Central memory CD8-positive, alpha-beta T cell (primary cell): ENCODE measurements around the gene RPL10.

Source experiments
- ATAC-seq: fragments of 150-1000 bp; cut with Tn5 transposase; replicated peaks from 2 replicates; pipeline ENCODE4 v1.10.0; 2022; ENCODE audit warnings: mild to moderate bottlenecking, moderate FRiP score, moderate number of reproducible peaks; ENCODE audit not compliant: poor library complexity, severe bottlenecking; ENCODE audit errors: extremely low read depth
- DNase-seq, 2 donors: peaks; one replicate each; pipeline ENCODE4 v3.0.0; 2021; ENCODE audit warnings: low spot score in 2 of 2
- H3K27ac Mint-ChIP-seq: one replicate; pipeline ENCODE4 v1.8.0; 2022; ENCODE audit warnings: low read depth, mild to moderate bottlenecking, moderate library complexity, mixed read lengths
- H3K27me3 Mint-ChIP-seq: one replicate; pipeline ENCODE4 v1.8.0; 2022; ENCODE audit warnings: mixed read lengths
- H3K36me3 Mint-ChIP-seq: one replicate; pipeline ENCODE4 v1.8.0; 2022; ENCODE audit warnings: mild to moderate bottlenecking, moderate library complexity, mixed read lengths; ENCODE audit not compliant: insufficient read depth
- H3K4me1 Mint-ChIP-seq: one replicate; pipeline ENCODE4 v1.8.0; 2022; ENCODE audit warnings: mixed read lengths
- H3K4me3 Mint-ChIP-seq: one replicate; pipeline ENCODE4 v1.8.0; 2022; ENCODE audit warnings: mild to moderate bottlenecking, moderate library complexity, mixed read lengths
- H3K9me3 Mint-ChIP-seq: one replicate; pipeline ENCODE4 v1.8.0; 2022; ENCODE audit warnings: mixed read lengths

Gene RPL10

DNA sequence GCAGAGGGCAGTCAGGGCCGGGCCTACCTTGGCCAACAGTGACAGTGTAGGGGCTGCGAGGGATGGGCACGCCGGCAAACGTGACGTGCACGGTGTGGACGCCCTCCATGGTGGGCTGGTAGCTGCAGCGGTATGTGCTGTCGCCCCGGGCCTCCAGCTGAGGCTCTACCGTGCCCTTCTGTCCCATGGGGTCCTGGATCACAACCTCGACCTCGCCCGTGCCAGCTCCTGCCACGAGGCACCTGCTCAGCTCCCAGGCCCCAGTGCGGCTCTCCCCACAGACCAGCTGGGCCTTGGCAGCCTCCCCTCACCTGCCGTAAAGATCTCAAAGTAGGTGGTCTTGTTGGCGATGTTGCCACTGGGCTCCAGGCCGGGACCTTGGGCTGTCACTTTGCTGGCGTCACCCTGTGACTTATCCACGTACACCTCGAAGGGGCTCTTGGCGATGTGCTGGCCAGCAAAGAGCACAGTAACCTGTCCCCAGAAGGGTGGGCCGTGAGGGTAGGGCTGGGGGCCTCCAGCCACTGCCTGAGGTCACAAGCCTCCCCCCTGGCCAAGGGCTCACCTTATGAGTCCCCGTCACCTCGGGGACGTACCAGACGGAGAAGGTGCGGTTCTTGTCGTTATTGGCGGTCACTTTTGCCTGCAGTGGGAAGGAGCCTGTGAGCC lies 32.0 kb upstream of the RPL10 start:
- peaks cover 85% of the 10 kb centered on the region for H3K36me3 Mint-ChIP-seq
- no peaks in the 10 kb centered on the region for H3K9me3 Mint-ChIP-seq

DNA sequence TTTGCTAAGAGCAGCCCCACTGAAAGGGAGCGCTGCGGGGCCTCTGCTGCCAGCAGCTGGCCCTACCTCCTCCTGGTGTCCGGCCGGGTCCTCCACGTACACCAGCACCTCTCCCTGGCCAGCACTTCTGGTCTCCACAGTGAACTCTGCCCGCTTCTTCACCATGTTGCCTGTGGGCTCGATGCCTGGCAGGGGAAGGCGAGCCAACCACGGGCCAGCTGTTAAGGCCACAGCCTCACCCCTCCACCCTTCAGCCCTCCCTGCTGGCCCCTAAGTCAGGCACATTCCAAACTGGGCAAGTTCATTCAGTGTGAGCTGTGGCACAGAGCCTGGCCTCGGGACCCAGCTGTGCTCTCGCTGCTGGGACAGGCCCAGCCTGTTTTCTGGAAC lies 31.5 kb upstream of the RPL10 start:
- ATAC-seq (no peak), DNase-seq (no peak)
- peaks cover 81% of the 10 kb centered on the region for H3K36me3 Mint-ChIP-seq
- no peaks in the 10 kb centered on the region for H3K27me3 Mint-ChIP-seq
- H3K4me3 Mint-ChIP-seq: peak overlapping the region; percentile 37
- H3K9me3 Mint-ChIP-seq: no peaks in the 10 kb centered on the region
- peak overlapping the region; percentile 83 for H3K27ac Mint-ChIP-seq
- peaks cover 7% of the 10 kb centered on the region for H3K4me1 Mint-ChIP-seq

More for the DNA sequence above, 32.0 kb upstream of the RPL10 start:
- peak overlapping the region; percentile 45 for H3K4me3 Mint-ChIP-seq
- H3K4me1 Mint-ChIP-seq: peaks cover 7% of the 10 kb centered on the region
- peak overlapping the region; percentile 83 for H3K27ac Mint-ChIP-seq
- ATAC-seq: no peak
- no peak for DNase-seq
- H3K27me3 Mint-ChIP-seq: no peaks in the 10 kb centered on the region

DNA sequence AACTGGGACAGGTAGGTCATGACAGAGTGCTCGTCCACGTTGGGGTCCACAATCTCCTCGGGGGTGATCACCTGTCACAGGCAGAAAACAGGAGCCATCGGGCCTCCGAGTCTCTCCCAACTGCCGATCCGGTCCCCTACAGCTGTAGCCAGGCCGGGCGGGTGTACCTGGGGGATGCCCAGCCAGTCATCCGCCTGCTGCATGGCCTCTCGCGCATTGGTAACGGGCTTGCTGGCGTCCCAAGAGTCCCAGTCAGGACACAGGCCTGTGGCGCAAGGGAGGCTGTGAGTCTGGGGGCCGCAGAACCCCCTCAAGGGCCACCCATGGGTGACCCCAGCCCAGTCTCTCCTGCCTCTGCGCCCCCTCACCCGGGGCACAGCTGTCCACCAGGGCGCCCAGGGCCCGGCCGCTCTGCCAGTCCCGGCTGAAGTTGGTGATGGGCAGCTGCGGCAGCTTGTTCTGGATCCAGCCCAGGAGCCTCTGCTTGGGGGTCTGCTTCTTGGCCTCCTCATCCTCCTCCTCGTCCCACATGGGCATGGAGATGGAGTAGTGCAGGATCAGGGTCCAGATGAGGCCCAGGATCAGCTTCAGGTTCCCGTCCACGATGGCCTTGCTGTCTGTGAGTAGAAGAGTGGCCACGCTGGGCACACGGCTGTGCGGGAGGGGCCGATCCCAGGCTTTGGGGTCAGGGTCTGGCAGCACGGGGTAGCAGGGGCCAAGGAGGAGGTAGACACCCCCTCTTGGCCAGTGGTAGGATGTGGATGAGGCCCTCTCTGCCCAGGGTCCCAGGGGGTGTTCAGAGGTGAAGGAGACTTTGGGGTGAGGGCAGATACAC lies 30.5 kb upstream of the RPL10 start:
- Mint-ChIP-seq H3K4me1 (peaks cover 12% of the 10 kb centered on the region), H3K27ac (peak overlapping the region; percentile 98), H3K36me3 (peaks cover 75% of the 10 kb centered on the region), H3K4me3 (peak overlapping the region; percentile 88), H3K9me3 (no peaks in the 10 kb centered on the region), H3K27me3 (no peaks in the 10 kb centered on the region)
- ATAC-seq (no peak), DNase-seq (no peak)

DNA sequence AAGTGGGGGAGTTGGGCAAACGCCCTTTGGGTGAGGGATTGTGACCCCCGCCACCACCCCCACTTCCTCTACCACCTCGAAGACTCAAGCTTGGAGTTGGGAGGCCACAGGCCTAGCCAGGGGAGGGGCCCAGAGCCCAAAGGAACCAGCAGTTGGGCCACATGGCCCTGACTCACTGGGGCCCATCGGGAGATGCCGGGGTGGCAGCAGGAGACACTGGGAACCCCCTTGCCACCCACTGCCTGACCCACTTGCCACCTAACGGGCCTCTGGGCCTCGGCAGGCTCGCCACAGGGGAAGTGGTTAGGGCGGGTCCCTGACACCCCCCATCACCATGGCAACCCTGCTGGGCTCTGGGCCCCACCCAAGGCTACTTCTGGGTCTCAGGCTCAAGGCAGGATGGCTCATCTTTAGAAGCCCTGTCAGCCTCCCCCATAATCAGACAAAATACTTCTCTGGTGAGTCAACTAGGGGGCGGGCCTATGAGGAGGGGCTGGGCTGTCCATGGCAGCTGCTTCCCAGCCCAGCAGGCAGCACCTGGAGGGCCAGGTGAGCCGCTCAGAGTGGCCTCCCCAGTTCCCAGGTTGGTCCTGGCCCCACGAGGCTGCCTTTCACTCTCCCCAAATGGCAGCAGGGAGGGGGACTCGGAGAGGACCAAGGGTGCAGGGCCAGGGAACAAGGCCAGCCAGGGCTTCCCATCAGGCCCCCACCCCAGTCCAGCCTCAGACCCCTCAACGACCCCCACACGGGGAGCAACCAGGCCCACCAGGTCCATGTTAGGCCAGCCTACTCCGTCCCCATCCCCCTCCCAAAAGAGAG lies 29.3 kb upstream of the RPL10 start:
- H3K4me3 Mint-ChIP-seq: peak overlapping the region; percentile 88
- no peaks in the 10 kb centered on the region for H3K27me3 Mint-ChIP-seq
- DNase-seq (peak; percentile 78 to 93), ATAC-seq (peak; percentile 57)
- H3K9me3 Mint-ChIP-seq: no peaks in the 10 kb centered on the region
- peaks cover 13% of the 10 kb centered on the region for H3K4me1 Mint-ChIP-seq
- peaks cover 67% of the 10 kb centered on the region for H3K36me3 Mint-ChIP-seq
- H3K27ac Mint-ChIP-seq: peak overlapping the region; percentile 98

DNA sequence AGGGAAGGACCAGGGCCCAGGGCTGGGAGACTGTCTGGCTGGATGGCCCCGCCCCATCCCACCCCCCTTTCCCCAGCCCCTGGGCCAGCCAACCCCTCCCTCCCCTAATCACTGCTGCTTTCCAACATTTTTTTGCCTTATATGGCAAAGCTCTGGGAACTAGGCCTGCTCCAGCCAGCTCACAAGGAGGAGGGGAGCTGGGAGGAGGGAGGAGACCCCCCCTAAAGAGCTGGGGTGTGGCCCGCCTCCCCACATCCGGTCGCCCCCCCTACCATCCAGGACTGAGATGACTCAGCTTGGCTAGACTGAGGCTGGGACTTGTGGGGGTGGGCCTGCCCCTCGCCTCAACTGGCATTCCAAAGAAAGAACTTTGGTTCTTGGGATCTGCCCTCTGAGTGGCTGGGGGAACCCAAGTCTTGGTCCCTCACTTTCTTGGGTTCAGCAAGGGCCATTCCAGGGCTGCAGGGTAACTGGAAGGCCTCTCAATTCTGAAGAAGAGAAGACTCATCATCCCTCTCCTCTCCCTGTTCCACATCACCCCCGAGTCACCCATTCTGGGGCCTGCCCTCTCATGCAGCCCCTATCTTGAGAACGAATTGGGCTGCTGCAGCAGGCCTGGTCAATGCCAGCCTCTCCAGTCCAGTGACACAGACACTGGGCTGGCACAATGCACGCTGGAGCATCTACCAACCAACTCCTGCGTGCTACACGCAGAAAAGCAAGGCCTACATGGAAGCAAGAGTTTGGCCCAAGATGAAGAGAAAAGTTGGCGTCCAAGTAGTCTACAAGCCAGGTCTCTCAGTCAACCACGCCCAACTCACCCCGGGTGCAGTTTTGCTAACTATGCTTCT lies 28.5 kb upstream of the RPL10 start:
- peak overlapping the region; percentile 88 for H3K4me3 Mint-ChIP-seq
- ATAC-seq (peak; percentile 35), DNase-seq (peak in 1 of 2 donors; percentile 71)
- H3K36me3 Mint-ChIP-seq: peaks cover 59% of the 10 kb centered on the region
- peaks cover 13% of the 10 kb centered on the region for H3K4me1 Mint-ChIP-seq
- H3K27me3 Mint-ChIP-seq: no peaks in the 10 kb centered on the region
- H3K9me3 Mint-ChIP-seq: no peaks in the 10 kb centered on the region
- H3K27ac Mint-ChIP-seq: peak overlapping the region; percentile 98

DNA sequence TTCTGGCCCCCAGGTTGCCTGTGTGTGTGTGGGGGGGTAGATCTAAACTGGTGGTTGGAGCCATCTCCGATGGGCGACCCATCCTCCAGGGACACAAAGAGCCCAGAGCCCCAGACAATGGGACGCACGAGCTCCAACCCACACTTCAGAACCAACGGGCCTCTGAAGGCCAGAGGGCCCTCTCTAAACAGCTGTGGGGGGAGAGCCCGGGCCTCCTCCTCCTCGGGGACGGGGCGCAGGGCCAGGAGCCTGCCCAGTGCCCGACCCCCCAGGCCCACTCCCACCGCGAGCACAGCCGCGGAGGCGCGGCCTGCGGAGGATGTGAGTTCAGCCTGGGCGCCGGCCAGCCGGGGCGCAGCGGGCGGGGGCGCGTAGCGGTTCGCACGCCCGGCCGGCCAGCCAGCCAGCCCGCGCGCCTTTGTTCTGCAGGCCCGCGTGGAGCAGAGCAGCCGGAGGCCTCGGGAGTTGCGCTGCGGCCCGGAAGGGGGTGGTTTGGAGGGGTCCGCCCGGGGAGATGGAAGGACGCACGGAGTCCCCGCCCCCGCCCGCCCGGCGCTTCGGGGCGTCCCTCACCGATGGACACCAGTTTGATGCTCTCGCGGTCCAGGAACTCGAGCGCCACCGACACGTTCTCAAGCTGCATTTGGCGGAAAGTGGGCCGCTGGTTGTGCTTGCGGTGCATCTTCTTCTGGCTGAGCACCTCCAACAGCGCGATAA lies 27.7 kb upstream of the RPL10 start:
- Mint-ChIP-seq H3K27ac (peak overlapping the region; percentile 98), H3K9me3 (no peaks in the 10 kb centered on the region), H3K27me3 (no peaks in the 10 kb centered on the region), H3K4me1 (peaks cover 13% of the 10 kb centered on the region), H3K36me3 (peaks cover 54% of the 10 kb centered on the region), H3K4me3 (peak overlapping the region; percentile 88)
- DNase-seq (no peak), ATAC-seq (no peak)

DNA sequence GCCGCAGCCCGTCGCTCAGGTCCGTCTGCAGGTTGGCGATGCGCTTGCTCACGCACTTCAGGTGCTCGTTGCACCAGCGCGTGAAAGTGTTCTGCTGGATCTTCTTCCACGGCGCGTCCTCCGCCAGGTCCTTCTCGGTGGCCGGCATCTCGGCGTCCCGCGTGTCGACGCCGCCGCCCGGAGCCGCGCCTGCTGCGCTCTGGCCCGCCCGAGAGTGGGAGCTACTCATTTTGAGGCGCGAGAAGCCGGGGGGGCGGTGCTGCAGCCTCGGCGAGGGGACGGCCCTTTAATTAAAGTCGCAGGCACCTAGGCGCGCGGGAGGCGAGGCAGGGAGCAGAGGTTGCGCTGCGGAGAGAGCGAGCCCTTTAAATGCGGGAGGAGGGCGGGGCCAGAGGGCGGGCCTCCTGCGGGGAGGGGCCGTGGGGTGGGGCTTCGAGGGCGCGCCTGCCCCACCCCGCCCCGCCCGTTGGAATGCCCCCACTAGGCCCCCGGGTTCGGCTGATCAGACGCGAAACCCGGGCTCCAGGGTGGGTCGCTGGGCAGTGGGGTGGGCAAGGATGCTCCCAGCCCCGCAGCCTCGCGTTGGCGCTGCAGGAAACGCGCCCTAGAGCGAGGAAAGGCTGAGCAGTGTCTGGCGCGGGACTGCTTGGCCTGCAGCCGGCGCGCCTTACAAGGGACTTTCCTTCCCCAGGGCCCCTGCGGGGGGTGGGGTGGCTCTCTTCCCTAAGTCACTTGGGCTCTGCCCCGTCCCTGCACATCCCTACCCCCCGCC lies 27.0 kb upstream of the RPL10 start:
- H3K4me3 Mint-ChIP-seq: peak overlapping the region; percentile 88
- H3K4me1 Mint-ChIP-seq: peaks cover 13% of the 10 kb centered on the region
- DNase-seq (peak; percentile 70 to 89), ATAC-seq (peak; percentile 41)
- H3K36me3 Mint-ChIP-seq: peaks cover 47% of the 10 kb centered on the region
- no peaks in the 10 kb centered on the region for H3K9me3 Mint-ChIP-seq
- H3K27me3 Mint-ChIP-seq: no peaks in the 10 kb centered on the region
- H3K27ac Mint-ChIP-seq: peak overlapping the region; percentile 98

DNA sequence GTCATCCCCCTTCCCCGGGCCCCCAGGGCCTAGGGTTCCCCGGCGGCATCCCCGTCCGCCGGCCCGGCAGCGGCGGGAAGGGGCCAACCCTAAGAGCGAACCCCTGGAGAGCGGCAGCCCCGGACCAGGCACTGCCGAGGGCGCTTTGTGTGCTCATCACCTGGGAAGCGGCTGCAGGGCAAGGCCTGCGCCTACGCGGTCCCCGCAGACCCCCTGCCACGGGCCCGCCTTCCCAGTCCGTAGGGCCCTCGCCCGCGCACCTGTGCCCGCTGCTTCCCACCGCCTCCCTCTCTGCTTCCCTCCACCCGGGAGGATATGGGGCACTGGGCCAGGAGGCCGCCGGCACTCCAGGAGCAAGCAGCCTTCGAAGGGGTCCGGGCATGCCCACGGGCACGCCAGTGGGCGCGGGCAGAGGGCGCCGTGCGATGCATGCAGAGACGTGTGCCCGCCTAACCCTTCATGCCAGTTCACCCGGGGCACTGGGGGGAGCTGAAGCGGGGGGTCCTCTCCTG lies 26.3 kb upstream of the RPL10 start:
- Mint-ChIP-seq H3K27me3 (no peaks in the 10 kb centered on the region), H3K27ac (peak overlapping the region; percentile 82), H3K9me3 (no peaks in the 10 kb centered on the region), H3K36me3 (peaks cover 40% of the 10 kb centered on the region), H3K4me3 (peak overlapping the region; percentile 88), H3K4me1 (peaks cover 13% of the 10 kb centered on the region)
- DNase-seq (no peak), ATAC-seq (no peak)

DNA sequence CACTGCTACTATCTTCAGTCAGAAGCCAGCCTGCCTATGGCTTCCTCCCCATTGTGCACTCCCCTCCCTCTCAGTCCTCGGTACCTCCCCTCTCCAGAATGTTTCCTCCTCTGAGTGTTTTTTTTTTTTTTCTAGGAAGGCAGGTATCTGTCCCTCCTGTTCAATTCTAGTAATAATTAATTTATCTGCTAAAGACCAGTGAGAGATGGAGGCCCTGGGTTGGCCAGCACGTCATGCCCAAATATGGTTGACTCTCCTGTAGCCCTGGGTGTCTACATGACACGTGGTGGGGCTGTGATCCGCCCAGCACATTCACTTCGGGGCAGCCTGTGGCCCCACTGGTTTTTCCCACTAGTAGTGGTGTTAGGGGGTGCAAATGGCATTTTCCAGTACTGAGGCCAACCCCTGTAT lies 25.6 kb upstream of the RPL10 start:
- Mint-ChIP-seq H3K36me3 (peaks cover 36% of the 10 kb centered on the region), H3K4me3 (peak overlapping the region; percentile 88), H3K27me3 (no peaks in the 10 kb centered on the region), H3K9me3 (no peaks in the 10 kb centered on the region), H3K4me1 (peaks cover 13% of the 10 kb centered on the region), H3K27ac (peak overlapping the region; percentile 82)
- no peak for DNase-seq
- ATAC-seq: peak; percentile 13

DNA sequence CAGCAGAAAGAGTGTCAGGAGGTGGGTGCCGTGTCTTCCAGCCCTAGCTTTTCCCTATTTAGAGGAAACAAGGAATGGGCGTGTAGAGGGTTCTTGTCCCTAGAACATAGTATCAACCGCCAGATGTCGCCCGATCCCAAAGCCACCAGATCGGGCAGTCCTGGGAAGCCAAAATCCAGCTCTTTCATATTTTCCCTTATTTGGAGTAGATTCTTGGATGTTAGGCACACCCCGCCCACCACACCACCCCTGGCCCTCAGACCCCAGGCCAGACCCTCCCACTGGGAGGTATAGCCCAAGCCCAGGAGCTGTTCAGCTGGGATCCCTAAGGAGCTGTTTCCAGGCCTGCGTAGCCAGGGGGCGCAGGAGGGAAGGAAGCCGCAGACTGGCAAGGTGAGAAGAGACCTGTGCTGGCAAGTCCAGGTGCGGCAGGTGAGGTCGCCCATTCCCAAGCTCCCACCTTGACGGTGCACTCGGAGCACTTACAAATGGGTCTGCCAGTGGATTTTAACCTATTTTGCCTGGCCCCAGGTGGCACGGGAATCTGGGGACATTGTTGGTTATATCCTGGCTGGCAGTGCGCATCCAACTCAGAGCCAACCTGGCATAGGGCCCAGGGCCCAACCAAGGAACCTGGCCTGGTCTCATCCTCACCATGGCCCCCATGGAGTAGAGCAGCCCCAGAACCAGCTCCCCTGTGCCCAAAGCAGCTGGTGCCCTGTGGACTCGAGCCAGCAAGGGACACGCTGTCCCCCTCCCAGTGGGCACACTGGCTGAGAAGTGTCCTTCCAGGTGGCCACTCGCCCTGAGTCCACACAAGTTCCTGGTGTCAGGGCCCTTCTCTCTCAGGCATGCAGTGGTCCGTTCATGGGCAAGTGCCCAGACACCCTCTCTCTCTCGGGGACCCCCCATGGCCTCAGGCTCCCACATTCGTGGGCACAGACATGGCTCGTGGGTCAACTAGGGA lies 24.6 kb upstream of the RPL10 start:
- no peaks in the 10 kb centered on the region for H3K27me3 Mint-ChIP-seq
- ATAC-seq: no peak

More for the DNA sequence above, 24.6 kb upstream of the RPL10 start:
- H3K4me3 Mint-ChIP-seq: peak overlapping the region; percentile 88
- H3K27ac Mint-ChIP-seq: no peak overlapping the region
- peaks cover 6% of the 10 kb centered on the region for H3K4me1 Mint-ChIP-seq
- no peak for DNase-seq
- H3K9me3 Mint-ChIP-seq: no peaks in the 10 kb centered on the region
- H3K36me3 Mint-ChIP-seq: peaks cover 31% of the 10 kb centered on the region
